ENCODE data around the gene SUB1.
"Not testable (repeated sequence)": the region's sequence is repeated elsewhere in the genome, so short reads cannot be mapped to it uniquely, and the experiment has no call there.

The SUB1 gene

DNA sequence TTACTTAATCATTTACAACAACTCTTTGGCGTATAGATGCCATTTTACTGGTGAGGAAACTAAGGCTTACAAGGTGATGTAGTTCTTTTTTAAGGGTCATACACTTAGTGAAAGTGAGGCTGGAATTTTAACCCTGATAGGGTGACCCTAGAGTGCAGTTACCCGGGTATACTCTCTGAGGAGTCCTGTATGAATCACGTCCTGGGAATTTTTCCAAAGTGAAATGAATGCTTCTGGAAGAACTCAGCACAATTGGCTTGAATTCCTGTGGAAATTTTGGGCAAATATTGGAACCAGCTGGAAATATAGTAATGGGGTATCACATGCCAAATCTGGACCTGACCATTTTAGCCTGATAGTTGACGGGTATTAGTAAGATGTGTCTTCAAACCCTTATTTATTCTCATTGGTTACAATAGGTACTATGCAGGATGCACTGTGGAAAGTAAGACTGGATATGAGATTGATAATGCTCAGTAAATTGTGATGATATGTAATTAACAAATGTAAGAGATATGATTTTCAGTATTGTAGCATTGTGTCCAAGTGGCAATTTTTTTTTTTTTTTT is 14.8 kb downstream of the SUB1 start:
- DNase-seq (ENCODE audit: low spot score), result no peak

DNA sequence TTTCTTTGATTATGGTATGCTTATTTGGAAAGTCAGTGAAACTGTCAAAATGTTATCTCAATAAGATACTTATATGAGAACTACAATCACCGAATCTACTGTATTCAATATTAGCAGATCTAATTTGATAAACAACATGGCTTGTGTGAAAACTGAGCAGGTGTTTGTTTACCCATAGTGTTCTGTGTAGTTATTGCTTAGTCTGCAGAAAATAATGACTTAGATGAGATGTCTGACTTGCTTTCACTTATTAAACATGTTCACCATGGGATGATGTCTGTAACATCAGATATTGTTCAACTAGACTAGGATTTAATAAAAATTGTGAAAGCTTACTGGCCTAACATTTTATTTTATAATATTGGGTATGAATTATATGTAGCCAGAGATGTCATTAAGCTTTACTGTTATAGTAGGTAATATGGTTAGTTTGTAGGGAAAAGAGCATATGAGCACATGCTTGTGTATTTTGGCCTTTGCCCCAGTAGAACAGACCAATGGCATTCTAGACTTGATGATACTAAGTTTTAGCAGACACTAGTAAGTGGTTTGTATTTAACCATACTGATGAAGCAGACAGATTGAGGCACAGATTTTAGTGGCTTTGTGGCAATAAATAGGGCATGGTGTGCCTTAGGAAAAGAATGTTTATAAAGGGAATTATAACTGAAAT is 16.4 kb downstream of the SUB1 start:
- DNase-seq (ENCODE audit: low spot score), result no peak

DNA sequence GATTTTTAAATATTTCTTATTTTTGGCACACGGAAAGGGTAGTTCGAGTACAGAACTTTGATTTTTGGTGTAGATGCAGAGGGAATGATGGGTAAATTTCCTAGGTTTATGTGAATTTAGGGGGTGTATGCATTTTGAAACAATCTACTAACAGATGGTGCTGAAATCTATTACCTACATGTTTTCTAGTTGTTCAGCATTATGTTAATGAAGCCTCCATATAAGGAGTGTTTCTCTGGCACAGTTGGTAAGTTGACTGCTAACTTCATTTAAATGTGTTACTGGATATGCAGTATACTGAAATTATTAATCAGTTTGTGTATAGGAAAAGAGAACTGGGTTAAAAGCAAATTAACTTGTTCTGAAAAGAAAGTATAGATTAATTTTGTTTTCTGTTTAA is 17.5 kb downstream of the SUB1 start:
- no peak for DNase-seq (ENCODE audit: low spot score)

DNA sequence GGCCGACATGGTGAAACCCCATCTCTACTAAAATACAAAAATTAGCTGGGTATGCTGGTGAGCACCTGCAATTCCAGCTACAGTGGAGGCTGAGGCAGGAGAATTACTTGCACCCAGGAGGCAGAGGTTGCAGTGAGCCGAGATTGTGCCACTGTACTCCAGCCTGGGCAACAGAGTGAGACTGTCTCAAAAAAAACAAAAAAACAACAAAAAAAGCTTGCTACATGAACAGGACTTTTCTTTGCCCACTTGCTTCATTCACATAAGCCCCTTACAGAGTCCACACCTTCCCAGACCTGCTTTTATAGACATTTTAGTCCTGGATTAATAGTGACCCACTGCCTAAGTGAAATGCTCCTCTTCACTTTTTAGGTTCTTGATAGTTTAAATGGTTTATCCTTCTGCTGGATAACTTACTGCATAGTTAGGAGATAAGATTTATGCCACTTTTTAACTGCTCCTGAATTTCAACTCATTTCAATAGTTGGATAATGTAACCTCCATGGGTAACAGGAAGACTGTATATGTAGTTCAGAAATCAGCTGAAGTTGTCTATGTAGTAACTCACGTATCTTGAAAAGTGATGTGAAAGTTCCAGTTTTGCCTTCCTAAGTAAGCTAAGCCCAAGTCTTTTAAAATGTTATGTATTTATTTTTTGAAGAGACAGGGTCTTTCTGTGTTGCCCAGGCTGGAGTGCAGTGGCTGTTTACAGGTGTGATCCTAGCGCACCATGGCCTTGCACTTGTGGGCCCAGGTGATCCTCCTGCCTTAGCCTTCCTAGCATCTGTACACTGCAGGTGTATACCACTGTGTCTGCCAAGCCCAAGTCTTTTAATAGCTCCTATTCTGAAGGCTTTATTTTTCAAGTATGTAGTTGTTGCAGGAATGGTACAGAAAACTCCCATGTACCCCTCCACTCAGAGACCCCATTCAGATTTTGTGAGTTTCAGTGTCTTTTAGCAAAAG is 19.7 kb downstream of the SUB1 start:
- no peak for DNase-seq (ENCODE audit: low spot score)

DNA sequence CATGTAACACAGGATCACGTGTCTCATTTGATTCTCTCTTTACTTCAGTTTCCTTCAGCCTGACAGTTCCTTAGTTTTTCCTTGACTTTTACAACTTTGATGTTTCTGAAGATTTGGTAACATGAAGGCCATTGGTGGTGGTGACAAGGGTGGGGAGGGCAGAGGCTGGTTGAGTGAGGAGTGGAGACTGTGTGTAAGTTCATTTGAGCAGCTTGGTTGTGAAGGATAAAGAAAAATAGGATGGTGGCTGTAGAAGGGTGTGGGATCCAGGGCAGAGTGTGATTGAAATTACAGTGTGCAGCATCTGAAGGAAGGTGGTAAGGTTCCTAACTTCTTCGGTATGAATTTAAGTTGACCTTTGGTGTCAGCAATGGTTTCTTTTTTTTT is 20.4 kb downstream of the SUB1 start:
- no peak for DNase-seq (ENCODE audit: low spot score)

DNA sequence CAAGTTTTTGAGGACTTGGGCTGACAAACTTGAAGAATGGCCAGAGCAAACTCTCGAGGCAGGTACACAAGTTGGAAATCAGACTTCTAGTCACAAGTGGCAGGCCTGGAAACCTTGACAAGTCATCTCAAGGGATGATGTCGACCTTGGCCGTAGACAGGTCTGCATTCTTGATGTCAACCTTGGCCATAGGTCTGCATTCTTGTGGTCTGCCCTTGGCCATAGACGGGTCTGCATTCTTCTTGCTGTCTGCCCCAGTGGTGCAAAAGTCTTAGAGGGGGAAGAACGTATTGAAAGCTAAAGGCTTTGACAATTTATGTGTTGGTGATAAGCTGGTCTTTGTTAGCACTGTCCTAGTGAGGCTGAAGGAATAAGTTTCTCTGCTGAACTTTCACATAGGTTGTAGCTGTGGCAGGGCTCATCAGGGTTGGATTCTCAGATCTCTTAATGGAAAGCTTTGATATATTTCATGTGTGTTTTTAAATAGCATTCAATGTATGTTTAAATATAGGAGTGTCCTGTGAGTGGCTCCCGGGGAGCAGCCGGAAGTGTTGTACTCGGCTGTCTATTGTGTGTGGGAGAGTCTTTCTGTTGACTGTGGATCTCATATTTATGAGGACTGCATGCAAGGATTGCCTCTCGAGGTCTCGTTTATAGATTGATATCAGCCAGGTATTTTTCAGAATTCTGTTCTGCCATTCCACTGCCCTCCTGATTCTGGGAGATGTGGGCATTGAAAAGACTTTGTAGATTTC is 27.0 kb downstream of the SUB1 start:
- DNase-seq (ENCODE audit: low spot score), result no peak

DNA sequence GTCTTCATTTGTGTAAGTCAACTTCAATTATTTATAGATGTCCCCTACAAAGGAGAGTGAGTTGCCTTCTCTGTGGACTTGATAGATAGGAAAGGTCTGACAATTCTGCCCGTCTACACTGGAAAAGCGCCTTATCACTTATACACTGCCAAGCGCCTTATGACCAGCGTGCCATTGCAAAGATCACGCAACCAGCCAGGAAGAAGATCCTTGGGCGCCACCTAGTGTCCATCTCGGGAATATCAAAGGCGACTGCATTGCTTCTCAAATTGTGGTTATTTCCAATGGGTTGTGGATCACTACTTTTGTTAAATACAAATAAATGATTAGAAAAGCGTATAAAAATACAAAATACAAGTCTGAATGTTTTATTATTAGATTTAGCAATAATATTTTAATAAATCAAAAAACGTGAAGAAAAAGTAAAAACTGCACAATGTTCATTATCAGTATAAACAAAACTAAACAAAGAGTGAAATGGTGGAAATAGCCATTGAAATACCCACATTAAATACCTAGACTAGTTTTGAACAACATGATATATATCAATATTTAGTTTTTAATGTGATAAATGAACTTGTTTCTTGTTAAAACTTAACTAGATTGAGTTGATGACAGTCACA is 27.8 kb downstream of the SUB1 start:
- DNase-seq (ENCODE audit: low spot score), result peak; percentile 80

DNA sequence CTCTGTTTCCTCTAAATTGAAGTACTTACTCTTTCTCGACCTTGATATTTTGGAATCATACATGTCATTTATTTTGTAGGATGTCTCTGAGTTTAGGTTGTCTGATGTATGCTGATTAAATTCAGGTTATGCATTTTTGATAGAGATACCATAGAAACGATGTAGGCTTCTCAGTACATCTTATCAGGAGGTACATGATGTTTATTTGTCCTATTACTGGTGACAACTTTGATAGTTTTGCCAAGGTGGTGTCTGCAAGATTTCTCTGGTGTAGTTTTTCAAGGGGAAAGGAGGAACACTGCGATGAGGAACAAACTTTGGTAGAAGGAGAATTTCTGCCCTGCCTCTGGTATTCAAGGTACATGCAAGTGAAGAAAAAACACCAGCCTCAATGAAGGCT is 29.9 kb downstream of the SUB1 start:
- DNase-seq (ENCODE audit: low spot score), result no peak

DNA sequence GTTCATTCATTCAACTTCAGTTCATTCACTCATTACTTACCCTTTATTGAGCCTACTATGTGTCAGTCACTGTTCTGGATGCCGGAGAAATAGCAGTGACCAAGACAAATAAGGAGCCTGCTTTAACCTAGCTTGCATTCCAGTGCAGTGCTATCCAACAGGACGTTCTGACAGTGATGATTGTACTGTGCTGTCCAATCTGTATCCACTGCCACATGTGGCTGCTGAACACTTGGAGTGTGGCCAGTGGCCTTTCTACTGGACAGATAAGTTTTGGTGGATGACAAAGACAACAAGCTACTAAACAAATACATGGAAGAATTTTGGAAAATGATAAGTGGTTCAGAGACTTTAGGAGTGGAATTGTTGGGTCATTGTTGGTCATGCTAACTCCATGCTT is 33.6 kb downstream of the SUB1 start:
- no peak for DNase-seq (ENCODE audit: low spot score)

DNA sequence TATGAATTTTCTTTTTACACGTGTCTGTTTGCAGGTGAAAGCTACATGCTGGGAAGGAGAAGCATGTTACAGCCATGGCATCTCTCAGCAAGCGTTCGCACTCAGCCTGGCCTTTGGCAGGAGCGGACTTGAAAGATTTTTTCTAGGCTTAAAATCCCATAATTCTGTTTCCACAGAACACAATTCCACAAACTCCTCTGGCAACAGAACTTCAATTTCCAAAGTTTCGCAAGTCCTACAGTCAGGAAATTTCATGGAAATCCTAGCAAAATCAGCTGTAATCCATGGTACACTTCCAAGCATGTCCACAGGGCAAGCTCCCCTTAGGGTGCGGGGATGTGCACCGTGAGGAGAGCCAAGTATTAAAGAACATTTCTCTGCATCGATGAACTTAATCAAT is 35.9 kb downstream of the SUB1 start:
- no peak for DNase-seq (ENCODE audit: low spot score)

DNA sequence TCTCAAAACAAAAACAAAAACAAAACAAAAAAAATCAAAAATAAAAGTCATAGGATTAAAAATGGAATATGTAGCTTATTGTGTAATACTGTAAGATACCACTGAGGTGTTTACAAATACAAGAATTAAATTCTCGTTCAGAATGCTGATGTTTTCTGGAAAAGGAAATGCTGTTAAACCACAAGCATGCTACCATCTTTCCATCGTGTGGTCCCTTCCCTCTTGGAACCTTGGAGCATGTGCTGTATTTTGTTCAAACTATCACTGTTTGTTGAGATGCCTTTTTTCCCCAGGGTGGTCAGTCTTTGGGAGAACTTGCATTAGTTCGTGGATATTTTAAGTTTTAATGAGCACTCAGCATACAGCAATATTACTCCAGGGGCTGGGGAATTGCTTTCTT is 39.7 kb downstream of the SUB1 start:
- DNase-seq (ENCODE audit: low spot score), result no peak

DNA sequence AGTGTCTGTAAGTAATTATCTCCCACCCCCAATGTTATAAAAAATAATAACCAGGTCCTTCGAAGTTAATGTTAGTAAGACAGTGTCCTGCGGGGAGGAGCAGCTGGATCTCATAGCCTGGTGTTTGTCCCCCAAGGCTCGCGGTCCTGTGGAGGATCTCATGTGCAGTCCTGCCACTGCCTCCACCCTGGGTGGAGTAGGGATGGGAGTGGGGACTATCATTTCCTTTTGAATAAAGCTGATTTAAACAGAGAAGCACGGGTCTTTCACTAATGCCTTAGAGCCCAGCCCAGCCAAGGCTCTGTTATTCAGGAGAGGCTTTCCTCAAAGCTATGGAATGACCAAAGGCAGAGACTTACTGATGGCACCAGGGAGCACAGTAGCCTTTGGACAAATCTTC is 40.2 kb downstream of the SUB1 start:
- DNase-seq (ENCODE audit: low spot score), result no peak

DNA sequence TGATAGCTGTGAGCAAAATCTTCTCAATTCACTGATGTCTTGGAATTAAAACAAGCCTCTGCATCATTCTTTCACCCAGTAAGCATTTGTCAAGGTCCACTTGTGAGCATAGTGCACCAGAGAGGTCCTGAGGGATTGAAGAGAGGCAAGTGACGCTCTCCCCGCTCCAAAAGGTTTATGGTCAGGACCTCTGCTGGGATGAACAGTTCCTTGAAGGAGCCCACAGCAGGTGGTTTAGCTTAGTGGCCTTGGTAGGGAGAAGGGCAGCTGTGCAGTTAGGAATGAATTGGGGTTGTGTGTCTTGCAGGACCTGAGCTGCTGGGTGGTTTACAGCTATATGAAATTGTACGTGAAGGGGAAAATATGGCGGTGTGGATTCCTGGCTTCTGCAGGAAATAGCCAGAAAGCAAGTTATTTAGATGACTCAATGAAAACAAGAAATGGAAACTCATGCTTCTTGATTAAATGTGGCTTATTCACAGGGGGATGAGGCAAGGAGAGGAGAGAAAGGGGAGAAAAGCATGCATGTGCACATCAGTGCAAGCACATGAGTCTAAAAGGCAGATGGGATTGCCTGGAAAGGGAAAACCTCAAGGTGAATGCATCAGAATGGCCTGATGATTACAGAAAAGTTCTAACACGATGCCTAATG is 42.0 kb downstream of the SUB1 start:
- no peak for DNase-seq (ENCODE audit: low spot score)

DNA sequence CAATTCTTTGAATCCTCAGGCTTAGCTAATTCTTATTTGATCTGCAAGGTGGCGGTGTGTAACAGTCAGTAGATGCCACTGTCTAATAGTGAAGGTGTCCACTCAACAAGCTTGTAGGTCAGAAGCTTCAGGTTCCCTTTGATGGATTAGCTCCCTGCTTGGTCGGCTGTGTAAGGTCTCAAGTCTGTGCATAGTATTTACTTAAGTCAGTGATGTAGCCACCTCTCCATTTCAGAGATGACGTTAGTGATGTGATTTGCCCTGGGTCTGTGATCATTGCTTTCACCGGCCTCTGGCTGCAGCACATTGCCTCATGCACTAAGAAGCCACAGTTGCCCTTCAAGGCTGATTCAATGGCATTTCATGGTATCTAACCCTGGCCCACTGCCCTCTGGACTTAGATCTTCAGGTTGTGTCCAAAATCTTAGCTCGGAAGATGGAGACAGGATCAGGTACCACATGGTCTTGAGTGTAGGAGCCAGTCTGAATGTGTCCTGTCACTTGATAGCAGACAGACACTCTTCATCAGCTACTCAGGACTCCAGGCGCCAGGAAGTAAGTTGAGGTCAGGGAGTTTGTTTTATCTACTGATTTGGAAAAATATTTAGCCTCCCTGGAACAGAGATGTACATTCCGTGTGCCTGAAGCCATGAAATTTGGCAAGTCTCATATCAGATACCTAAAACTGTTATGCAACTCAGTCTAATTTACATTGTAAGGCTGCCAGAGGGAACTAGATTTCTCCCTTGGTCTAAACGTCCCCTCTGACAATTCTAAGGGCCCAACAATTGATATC is 42.9 kb downstream of the SUB1 start:
- no peak for DNase-seq (ENCODE audit: low spot score)

DNA sequence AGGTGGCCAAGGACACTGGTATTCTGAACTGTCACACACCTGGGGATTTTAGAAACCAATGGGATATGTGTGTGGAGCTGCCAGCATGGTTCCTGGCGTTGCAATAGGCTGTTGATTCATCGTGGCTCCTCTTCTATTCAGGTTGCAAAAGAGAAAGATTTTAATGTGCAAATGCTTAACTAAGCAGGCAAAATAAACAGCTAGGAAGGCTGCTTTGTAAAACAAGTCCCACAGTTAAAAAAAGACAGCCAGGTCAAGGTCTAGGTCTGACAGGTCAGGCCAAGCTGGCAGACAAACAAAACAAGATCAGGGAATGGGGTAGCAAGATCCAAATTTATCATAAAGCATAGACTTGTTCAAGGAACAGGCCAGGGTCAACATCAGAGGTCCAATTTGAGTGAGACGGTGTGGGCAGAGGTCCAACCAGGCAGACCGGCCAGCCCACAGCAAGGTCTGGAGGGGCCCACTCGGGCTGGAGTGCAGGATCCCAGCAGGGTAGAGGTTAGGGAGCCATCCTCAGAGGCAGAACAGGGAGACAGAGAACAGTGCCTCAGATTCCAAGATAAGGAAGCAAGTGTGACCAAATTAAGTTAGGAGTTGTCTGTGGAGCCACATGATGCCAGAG is 45.6 kb downstream of the SUB1 start:
- DNase-seq (ENCODE audit: low spot score), result no peak

DNA sequence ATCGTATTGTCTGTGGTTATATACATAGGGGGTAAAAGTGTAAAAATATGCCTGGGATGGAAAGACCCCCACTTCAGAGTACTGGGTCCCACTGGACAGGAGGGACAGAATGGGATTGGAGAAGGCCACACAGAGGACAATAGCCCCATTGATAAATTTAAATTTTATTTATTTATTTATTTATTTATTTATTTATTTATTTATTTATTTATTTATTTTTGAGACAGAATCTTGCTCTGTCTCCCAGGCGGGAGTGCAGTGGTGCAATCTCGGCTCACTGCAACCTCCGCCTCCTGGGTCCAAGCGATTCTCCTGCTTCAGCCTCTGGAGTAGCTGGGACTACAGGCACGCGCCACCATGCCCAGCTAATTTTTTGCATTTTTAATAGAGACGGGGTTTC is 47.7 kb downstream of the SUB1 start:
- not testable (repeated sequence) for DNase-seq (ENCODE audit: low spot score)

DNA sequence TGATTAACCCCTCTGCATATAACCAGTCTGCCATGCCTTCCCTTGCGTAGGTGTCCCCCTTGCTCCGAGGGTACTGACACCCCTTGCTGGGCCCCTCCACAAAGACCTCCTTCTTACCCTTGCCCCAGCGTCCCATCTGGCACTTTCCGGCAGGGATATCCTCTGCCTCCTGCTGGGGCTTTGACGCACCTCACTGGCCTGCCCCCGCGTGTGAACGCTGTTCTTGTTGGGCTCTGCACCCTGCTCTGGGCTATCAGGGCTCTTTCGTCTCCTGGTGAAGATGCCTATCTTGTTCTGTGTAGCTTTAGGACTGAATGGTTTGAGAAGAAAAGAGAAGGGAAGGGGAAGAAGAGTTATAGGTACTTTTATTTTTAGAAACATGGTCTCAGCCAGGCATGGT is 53.0 kb downstream of the SUB1 start:
- no peak for DNase-seq (ENCODE audit: low spot score)

DNA sequence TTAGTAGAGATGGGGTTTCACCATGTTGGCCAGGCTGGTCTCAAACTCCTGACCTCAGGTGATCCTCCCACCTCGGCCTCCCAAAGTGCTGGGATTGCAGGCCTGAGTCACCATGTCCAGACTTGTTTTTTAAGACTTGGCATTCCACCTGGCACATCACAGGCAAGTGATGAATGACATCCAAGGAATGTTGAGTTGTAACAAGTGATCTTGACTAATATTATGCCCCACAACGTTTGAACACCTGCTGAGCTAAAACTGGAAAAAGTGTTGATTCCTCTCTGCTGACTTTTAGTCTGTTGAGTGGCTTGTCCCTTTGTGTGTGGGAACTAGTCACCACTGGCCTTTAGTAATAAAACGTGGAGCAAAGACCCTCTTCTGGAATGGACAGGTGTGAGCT is 54.6 kb downstream of the SUB1 start:
- DNase-seq (ENCODE audit: low spot score), result no peak

DNA sequence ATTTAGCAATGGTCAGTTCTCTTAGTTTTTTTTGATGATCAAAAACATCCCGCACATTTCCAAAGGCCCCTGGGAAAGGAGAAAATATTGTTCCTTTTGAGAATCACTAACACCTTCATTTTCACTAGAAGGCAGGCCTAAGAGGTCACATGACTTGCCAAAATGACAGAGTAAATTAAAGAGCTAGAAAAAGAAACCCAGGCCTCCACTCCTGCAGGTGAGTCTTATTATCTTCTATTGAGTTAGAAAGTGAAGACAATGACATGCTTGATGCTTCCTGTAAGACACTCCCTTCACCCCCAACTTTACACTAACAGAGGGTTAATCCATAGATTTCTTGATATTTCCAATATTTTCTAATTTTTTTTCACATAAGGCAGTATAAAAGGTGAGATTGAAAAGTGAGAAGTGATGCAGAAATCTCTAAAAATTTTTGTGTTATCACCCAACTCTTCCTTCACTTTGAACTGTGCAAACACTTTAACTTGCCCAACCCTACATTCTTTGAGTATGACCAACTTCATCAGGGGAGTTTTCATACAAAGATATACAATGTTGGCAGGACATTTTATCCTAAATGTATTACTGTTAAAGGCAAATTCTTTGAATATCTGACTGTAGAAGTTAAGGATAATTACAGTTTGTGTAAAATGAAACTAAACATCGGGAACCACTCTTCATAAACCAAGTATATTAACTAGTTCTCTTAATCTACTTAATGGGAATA is 57.1 kb downstream of the SUB1 start:
- no peak for DNase-seq (ENCODE audit: low spot score)

DNA sequence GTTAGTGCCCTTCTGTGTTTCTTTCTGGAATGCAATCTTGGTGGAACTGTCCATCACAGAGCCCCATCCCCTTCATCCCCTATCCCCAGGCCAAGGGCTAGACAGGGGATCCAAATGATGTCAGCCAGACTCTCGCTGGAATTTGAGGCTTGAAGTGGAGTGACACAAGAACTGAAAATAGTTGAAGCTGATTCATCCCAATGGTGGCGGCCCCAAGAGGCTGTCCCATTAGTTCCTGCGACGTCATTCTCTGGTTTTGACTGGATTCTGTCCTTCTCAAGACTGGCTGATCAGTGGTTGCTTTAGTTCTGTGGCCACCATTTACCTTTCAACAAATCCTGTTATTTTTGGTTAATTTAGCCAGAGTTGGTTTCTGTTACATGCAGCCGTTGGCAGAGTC is 59.9 kb downstream of the SUB1 start:
- DNase-seq (ENCODE audit: low spot score), result no peak
